ENCODE data around the gene GPRIN1.

- TF ChIP-seq SUZ12 (IDR thresholded peaks at IDR 0.05) (no peak), TARDBP (IDR thresholded peaks at IDR 0.05) (no peak), ARNT (IDR thresholded peaks at IDR 0.05) (no peak), BHLHE40 (IDR thresholded peaks at IDR 0.05; ENCODE audit: borderline replicate concordance) (no peak), PKNOX1 (IDR thresholded peaks at IDR 0.05) (no peak), NFRKB (IDR thresholded peaks at IDR 0.05) (no peak), SP1 (IDR thresholded peaks at IDR 0.05) (no peak), FOXM1 (IDR thresholded peaks at IDR 0.05; ENCODE audit: borderline replicate concordance) (no peak), LEF1 (IDR thresholded peaks at IDR 0.05; ENCODE audit: borderline replicate concordance) (no peak), L3MBTL2 (conservative IDR thresholded peaks at IDR 0.05) (no peak)
Observed at GRCh38 chr5:176659512-176659839, 49.5 kb upstream of the GPRIN1 start.

Data from HEK293T (cell line).